ENCODE data around the gene OSBPL9.
"Not testable (repeated sequence)": the region's sequence is repeated elsewhere in the genome, so short reads cannot be mapped to it uniquely, and the experiment has no call there.

OSBPL9 gene

GRCh38 chr1:51789342-51789741 lies 172.4 kb downstream of the OSBPL9 start:
- H3K9me3 ChIP-seq (ENCODE audit: low read length) = no peaks in the 10 kb centered on the region
- no peak overlapping the region for H2AFZ ChIP-seq (ENCODE audit: low read depth, low read length)
- no peaks in the 10 kb centered on the region for H3K27me3 ChIP-seq (ENCODE audit: insufficient read depth, low read length)
- no peak overlapping the region for H3K4me3 ChIP-seq (ENCODE audit: low read length)
- H3K4me1 ChIP-seq (ENCODE audit: insufficient read depth, low read length) = no peaks in the 10 kb centered on the region
- peaks cover 97% of the 10 kb centered on the region for H3K36me3 ChIP-seq (ENCODE audit: insufficient read depth, low read length)

DNA sequence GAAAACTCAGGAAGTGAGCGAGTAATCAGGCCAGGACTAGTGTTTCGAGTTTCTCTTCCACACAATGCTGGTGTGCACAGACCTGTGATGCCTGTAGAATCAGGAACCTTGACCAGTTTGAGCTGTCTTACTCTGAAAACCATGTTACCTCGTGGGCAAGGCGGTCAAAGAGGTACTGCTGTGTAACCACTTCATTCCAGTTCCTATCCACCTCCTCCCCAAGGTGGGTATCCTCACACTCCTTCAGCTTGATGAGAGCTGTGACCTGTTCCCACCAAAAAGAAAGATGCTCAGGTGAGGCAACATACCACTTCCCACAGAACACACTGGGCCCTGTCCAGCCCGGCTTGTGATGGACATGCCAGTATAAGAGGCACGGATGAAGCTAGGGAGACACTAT lies 173.5 kb downstream of the OSBPL9 start:
- H3K27me3 ChIP-seq (ENCODE audit: insufficient read depth, low read length) = no peaks in the 10 kb centered on the region
- no peaks in the 10 kb centered on the region for H3K9me3 ChIP-seq (ENCODE audit: low read length)
- H3K4me1 ChIP-seq (ENCODE audit: insufficient read depth, low read length) = no peaks in the 10 kb centered on the region
- H2AFZ ChIP-seq (ENCODE audit: low read depth, low read length) = no peak overlapping the region
- H3K4me3 ChIP-seq (ENCODE audit: low read length) = no peak overlapping the region
- peaks cover 96% of the 10 kb centered on the region for H3K36me3 ChIP-seq (ENCODE audit: insufficient read depth, low read length)

GRCh38 chr1:51791888-51792287 lies 175.0 kb downstream of the OSBPL9 start:
- Histone ChIP-seq H3K27me3 (ENCODE audit: insufficient read depth, low read length) (no peaks in the 10 kb centered on the region), H3K36me3 (ENCODE audit: insufficient read depth, low read length) (peaks cover 84% of the 10 kb centered on the region)

GRCh38 chr1:51792864-51793263 lies 176.0 kb downstream of the OSBPL9 start:
- H2AFZ ChIP-seq (ENCODE audit: low read depth, low read length) = no peak overlapping the region
- no peak overlapping the region for H3K4me3 ChIP-seq (ENCODE audit: low read length)
- peaks cover 80% of the 10 kb centered on the region for H3K36me3 ChIP-seq (ENCODE audit: insufficient read depth, low read length)
- no peaks in the 10 kb centered on the region for H3K9me3 ChIP-seq (ENCODE audit: low read length)
- H3K4me1 ChIP-seq (ENCODE audit: insufficient read depth, low read length) = no peaks in the 10 kb centered on the region
- no peaks in the 10 kb centered on the region for H3K27me3 ChIP-seq (ENCODE audit: insufficient read depth, low read length)

More at GRCh38 chr1:51791888-51792287, 175.0 kb downstream of the OSBPL9 start:
- Histone ChIP-seq H2AFZ (ENCODE audit: low read depth, low read length) (no peak overlapping the region), H3K4me1 (ENCODE audit: insufficient read depth, low read length) (no peaks in the 10 kb centered on the region), H3K9me3 (ENCODE audit: low read length) (no peaks in the 10 kb centered on the region), H3K4me3 (ENCODE audit: low read length) (no peak overlapping the region)

GRCh38 chr1:51794260-51794659 lies 177.4 kb downstream of the OSBPL9 start:
- Histone ChIP-seq H3K36me3 (ENCODE audit: insufficient read depth, low read length) (peaks cover 78% of the 10 kb centered on the region), H3K4me3 (ENCODE audit: low read length) (no peak overlapping the region), H3K27me3 (ENCODE audit: insufficient read depth, low read length) (no peaks in the 10 kb centered on the region), H3K9me3 (ENCODE audit: low read length) (no peaks in the 10 kb centered on the region), H3K4me1 (ENCODE audit: insufficient read depth, low read length) (no peaks in the 10 kb centered on the region), H2AFZ (ENCODE audit: low read depth, low read length) (no peak overlapping the region)

GRCh38 chr1:51794868-51795267 lies 178.0 kb downstream of the OSBPL9 start:
- H3K4me3 ChIP-seq (ENCODE audit: low read length) = no peak overlapping the region
- H3K36me3 ChIP-seq (ENCODE audit: insufficient read depth, low read length) = peaks cover 77% of the 10 kb centered on the region

DNA sequence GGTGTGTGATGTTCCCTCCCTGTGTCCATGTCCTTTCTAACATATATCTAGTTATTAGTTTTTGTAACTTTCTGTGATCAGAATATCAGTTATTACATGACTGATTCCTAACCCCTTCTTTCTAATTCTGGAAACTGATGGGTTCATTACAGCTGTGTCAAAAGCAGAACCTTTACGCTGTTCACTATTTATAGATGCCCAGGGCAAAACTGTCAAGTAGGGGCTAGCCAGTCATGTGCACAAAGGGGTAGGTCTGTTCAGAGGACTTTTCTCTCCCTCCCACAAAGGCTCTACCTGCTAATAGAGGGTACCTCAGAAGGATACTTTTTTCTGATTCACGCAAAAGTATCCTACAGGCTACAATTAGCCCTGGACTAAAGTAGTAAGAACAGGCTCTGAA lies 182.5 kb downstream of the OSBPL9 start:
- H3K4me3 ChIP-seq (ENCODE audit: low read length) = no peak overlapping the region
- H3K4me1 ChIP-seq (ENCODE audit: insufficient read depth, low read length) = no peaks in the 10 kb centered on the region
- H2AFZ ChIP-seq (ENCODE audit: low read depth, low read length) = no peak overlapping the region
- H3K9me3 ChIP-seq (ENCODE audit: low read length) = no peaks in the 10 kb centered on the region
- H3K27me3 ChIP-seq (ENCODE audit: insufficient read depth, low read length) = no peaks in the 10 kb centered on the region
- peaks cover 61% of the 10 kb centered on the region for H3K36me3 ChIP-seq (ENCODE audit: insufficient read depth, low read length)

More at GRCh38 chr1:51794868-51795267, 178.0 kb downstream of the OSBPL9 start:
- Histone ChIP-seq H3K4me1 (ENCODE audit: insufficient read depth, low read length) (no peaks in the 10 kb centered on the region), H3K27me3 (ENCODE audit: insufficient read depth, low read length) (no peaks in the 10 kb centered on the region), H2AFZ (ENCODE audit: low read depth, low read length) (no peak overlapping the region), H3K9me3 (ENCODE audit: low read length) (no peaks in the 10 kb centered on the region)

DNA sequence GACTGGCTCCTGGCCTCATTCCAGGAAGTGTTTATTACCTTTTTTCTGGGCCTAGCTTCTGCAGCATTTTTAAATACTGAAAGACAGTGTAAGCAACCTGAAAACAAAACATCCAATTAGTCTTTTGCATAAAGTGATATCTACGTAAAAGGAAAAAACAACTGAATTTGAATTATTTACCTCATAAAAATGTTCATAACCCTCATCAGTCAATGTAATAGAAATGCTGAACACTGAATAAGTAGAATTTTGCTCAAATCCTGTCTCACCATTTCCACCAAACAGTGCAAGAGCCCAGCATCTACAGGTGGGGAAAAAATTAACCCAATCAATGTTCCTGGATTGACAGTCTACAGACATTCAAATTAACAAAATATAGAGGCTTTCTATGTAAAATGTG lies 197.6 kb downstream of the OSBPL9 start:
- peaks cover 55% of the 10 kb centered on the region for H3K36me3 ChIP-seq (ENCODE audit: insufficient read depth, low read length)
- H3K4me3 ChIP-seq (ENCODE audit: low read length) = no peak overlapping the region
- no peaks in the 10 kb centered on the region for H3K9me3 ChIP-seq (ENCODE audit: low read length)
- no peaks in the 10 kb centered on the region for H3K4me1 ChIP-seq (ENCODE audit: insufficient read depth, low read length)
- no peaks in the 10 kb centered on the region for H3K27me3 ChIP-seq (ENCODE audit: insufficient read depth, low read length)
- no peak overlapping the region for H2AFZ ChIP-seq (ENCODE audit: low read depth, low read length)

- H2AFZ ChIP-seq (ENCODE audit: low read depth, low read length) = no peak overlapping the region
- H3K27me3 ChIP-seq (ENCODE audit: insufficient read depth, low read length) = no peaks in the 10 kb centered on the region
- H3K36me3 ChIP-seq (ENCODE audit: insufficient read depth, low read length) = peaks cover 54% of the 10 kb centered on the region
- H3K4me1 ChIP-seq (ENCODE audit: insufficient read depth, low read length) = no peaks in the 10 kb centered on the region
- no peak overlapping the region for H3K4me3 ChIP-seq (ENCODE audit: low read length)
- H3K9me3 ChIP-seq (ENCODE audit: low read length) = no peaks in the 10 kb centered on the region
Measured at GRCh38 chr1:51818487-51818886, 201.6 kb downstream of the OSBPL9 start.

DNA sequence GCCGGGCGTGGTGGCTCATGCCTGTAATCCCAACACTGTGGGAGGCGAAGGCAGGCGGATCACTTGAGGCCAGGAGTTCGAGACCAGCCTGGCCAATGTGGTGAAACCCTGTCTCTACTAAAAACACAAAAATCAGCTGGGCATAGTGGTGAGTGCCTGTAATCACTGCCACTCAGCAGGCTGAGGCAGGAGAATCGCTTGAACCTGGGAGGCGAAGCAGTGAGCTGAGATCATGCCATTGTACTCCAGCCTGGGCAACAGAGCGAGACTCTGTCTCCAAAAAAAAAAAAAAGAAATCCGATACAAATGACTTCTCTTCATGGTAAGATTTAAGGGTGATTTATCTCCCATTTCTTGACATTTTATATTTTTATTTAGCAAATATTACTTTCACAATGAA lies 202.1 kb downstream of the OSBPL9 start:
- H2AFZ ChIP-seq (ENCODE audit: low read depth, low read length); H3K9me3 ChIP-seq (ENCODE audit: low read length); H3K4me3 ChIP-seq (ENCODE audit: low read length); H3K27me3 ChIP-seq (ENCODE audit: insufficient read depth, low read length); H3K4me1 ChIP-seq (ENCODE audit: insufficient read depth, low read length): not testable (repeated sequence)
- H3K36me3 ChIP-seq (ENCODE audit: insufficient read depth, low read length) = peaks cover 50% of the 10 kb centered on the region

- no peaks in the 10 kb centered on the region for H3K9me3 ChIP-seq (ENCODE audit: low read length)
- H2AFZ ChIP-seq (ENCODE audit: low read depth, low read length) = no peak overlapping the region
- peaks cover 47% of the 10 kb centered on the region for H3K36me3 ChIP-seq (ENCODE audit: insufficient read depth, low read length)
- no peak overlapping the region for H3K4me3 ChIP-seq (ENCODE audit: low read length)
- H3K4me1 ChIP-seq (ENCODE audit: insufficient read depth, low read length) = no peaks in the 10 kb centered on the region
- no peaks in the 10 kb centered on the region for H3K27me3 ChIP-seq (ENCODE audit: insufficient read depth, low read length)
Measured at GRCh38 chr1:51819810-51820209, 202.9 kb downstream of the OSBPL9 start.

- H3K27me3 ChIP-seq (ENCODE audit: insufficient read depth, low read length) = no peaks in the 10 kb centered on the region
- no peaks in the 10 kb centered on the region for H3K9me3 ChIP-seq (ENCODE audit: low read length)
- no peak overlapping the region for H2AFZ ChIP-seq (ENCODE audit: low read depth, low read length)
- H3K36me3 ChIP-seq (ENCODE audit: insufficient read depth, low read length) = peaks cover 44% of the 10 kb centered on the region
- H3K4me3 ChIP-seq (ENCODE audit: low read length) = no peak overlapping the region
- no peaks in the 10 kb centered on the region for H3K4me1 ChIP-seq (ENCODE audit: insufficient read depth, low read length)
Measured at GRCh38 chr1:51829058-51829457, 212.2 kb downstream of the OSBPL9 start.

DNA sequence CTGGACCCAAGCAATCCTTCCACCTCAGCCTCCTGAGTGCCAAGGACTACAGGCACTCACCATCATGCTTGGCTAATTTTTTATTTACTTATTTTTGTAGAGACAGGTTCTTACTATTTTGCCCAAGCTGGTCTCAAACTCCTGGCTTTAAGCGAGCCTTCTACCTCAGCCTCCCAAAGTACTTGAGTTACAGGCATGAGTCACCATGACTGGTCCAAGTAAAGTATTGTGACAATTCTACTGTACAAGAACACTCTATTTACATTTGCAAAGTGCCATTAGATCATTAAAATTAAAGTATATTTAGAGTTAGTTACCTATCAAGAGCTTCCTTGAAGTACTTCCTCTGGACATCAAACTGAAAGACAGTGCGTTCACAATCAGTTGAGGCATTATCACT lies 216.8 kb downstream of the OSBPL9 start:
- Histone ChIP-seq H2AFZ (ENCODE audit: low read depth, low read length) (no peak overlapping the region), H3K36me3 (ENCODE audit: insufficient read depth, low read length) (peaks cover 37% of the 10 kb centered on the region), H3K4me1 (ENCODE audit: insufficient read depth, low read length) (no peaks in the 10 kb centered on the region), H3K9me3 (ENCODE audit: low read length) (no peaks in the 10 kb centered on the region), H3K27me3 (ENCODE audit: insufficient read depth, low read length) (no peaks in the 10 kb centered on the region), H3K4me3 (ENCODE audit: low read length) (no peak overlapping the region)

GRCh38 chr1:51837243-51837642 lies 220.4 kb downstream of the OSBPL9 start:
- no peaks in the 10 kb centered on the region for H3K4me1 ChIP-seq (ENCODE audit: insufficient read depth, low read length)
- H3K4me3 ChIP-seq (ENCODE audit: low read length) = no peak overlapping the region
- no peaks in the 10 kb centered on the region for H3K9me3 ChIP-seq (ENCODE audit: low read length)
- no peaks in the 10 kb centered on the region for H3K27me3 ChIP-seq (ENCODE audit: insufficient read depth, low read length)
- H3K36me3 ChIP-seq (ENCODE audit: insufficient read depth, low read length) = peaks cover 33% of the 10 kb centered on the region
- H2AFZ ChIP-seq (ENCODE audit: low read depth, low read length) = no peak overlapping the region

Measured in neuron (in vitro differentiated cells).